Neuronal stem cell (in vitro differentiated cells): ENCODE results near the gene GPATCH4.

Experiments
- DNase-seq: peaks from one replicate; pipeline ENCODE4 v3.0.0-alpha.2; 2013; ENCODE audit warnings: low spot score
- H2AFZ ChIP-seq: one replicate; pipeline ENCODE4 v1.6.1; 2013; ENCODE audit warnings: mild to moderate bottlenecking, low read length, inconsistent platforms
- H2AK5ac ChIP-seq: 2 replicates; pipeline ENCODE4 v1.6.1; 2013; ENCODE audit warnings: low read depth, mild to moderate bottlenecking, inconsistent platforms, low read length, moderate library complexity, mixed read lengths
- H2BK120ac ChIP-seq: 2 replicates; pipeline ENCODE4 v1.6.1; 2013; ENCODE audit warnings: low read depth, mild to moderate bottlenecking, inconsistent platforms, low read length, moderate library complexity, mixed read lengths
- H2BK12ac ChIP-seq: one replicate; pipeline ENCODE4 v1.6.1; 2013; ENCODE audit warnings: low read length, inconsistent platforms
- H2BK15ac ChIP-seq: 2 replicates; pipeline ENCODE4 v1.6.1; 2013; ENCODE audit warnings: mild to moderate bottlenecking, low read length, inconsistent platforms, mixed read lengths
- H2BK5ac ChIP-seq: one replicate; pipeline ENCODE4 v1.6.1; 2013; ENCODE audit warnings: inconsistent platforms, mild to moderate bottlenecking, low read length, moderate library complexity
- H3K14ac ChIP-seq: one replicate; pipeline ENCODE4 v1.6.1; 2013; ENCODE audit warnings: low read length, inconsistent platforms
- H3K18ac ChIP-seq: 2 replicates; pipeline ENCODE4 v1.6.1; 2013; ENCODE audit warnings: low read length, inconsistent platforms
- H3K23ac ChIP-seq: 2 replicates; pipeline ENCODE4 v1.6.1; 2013; ENCODE audit warnings: low read depth, mild to moderate bottlenecking, mixed read lengths, low read length, inconsistent platforms; ENCODE audit not compliant: poor library complexity
- H3K27ac ChIP-seq: replicated peaks from 3 replicates; pipeline ENCODE4 v1.5.1; 2013; ENCODE audit warnings: low read length, inconsistent platforms
- H3K27me3 ChIP-seq, 3 experiments: 2 replicates each; pipeline ENCODE4 v1.6.1; 2013; ENCODE audit warnings: low read length in 3 of 3, mild to moderate bottlenecking in 2 of 3, inconsistent platforms in 1 of 3, low read depth in 1 of 3, mixed read lengths in 1 of 3, moderate library complexity in 1 of 3; ENCODE audit not compliant: control insufficient read depth in 3 of 3, insufficient read depth in 3 of 3
- H3K36me3 ChIP-seq, 2 donors: replicated peaks in 1 of 2; 2 replicates each; pipeline ENCODE4 v1.6.1; 2013; ENCODE audit warnings: low read length in 2 of 2; ENCODE audit not compliant: control insufficient read depth in 2 of 2, insufficient read depth in 2 of 2
- H3K4ac ChIP-seq: 2 replicates; pipeline ENCODE4 v1.6.1; 2013; ENCODE audit warnings: inconsistent platforms, mild to moderate bottlenecking, low read length, moderate library complexity
- H3K4me1 ChIP-seq, 2 donors: 1 replicate in 1 of 2; 2 replicates in 1 of 2; pipeline ENCODE4 v1.6.1; 2013; ENCODE audit warnings: low read length in 2 of 2, low read depth in 1 of 2; ENCODE audit not compliant: control insufficient read depth in 2 of 2, insufficient read depth in 1 of 2
- H3K4me2 ChIP-seq: one replicate; pipeline ENCODE4 v1.6.1; 2013; ENCODE audit warnings: mild to moderate bottlenecking, low read length, inconsistent platforms; ENCODE audit not compliant: insufficient read depth, poor library complexity, severe bottlenecking
- H3K4me3 ChIP-seq, 2 donors: 2 replicates each; pipeline ENCODE4 v1.5.1; 2013; ENCODE audit warnings: low read length in 2 of 2, mild to moderate bottlenecking in 2 of 2, inconsistent platforms in 1 of 2, moderate library complexity in 1 of 2
- H3K79me1 ChIP-seq: one replicate; pipeline ENCODE4 v1.6.1; 2013; ENCODE audit warnings: low read depth, mild to moderate bottlenecking, inconsistent platforms, low read length, moderate library complexity
- H3K9ac ChIP-seq: one replicate; pipeline ENCODE4 v1.6.1; 2013; ENCODE audit warnings: mild to moderate bottlenecking, low read depth, low read length, inconsistent platforms; ENCODE audit not compliant: poor library complexity
- H3K9me3 ChIP-seq, 2 donors: replicated peaks in 1 of 2; 2 replicates each; pipeline versions ENCODE3 to v1.6.1; 2013; ENCODE audit warnings: low read length in 2 of 2, mild to moderate bottlenecking in 2 of 2, inconsistent platforms in 1 of 2, low read depth in 1 of 2, mixed read lengths in 1 of 2, moderate library complexity in 1 of 2; ENCODE audit not compliant: control insufficient read depth in 2 of 2, insufficient read depth in 1 of 2
- H4K8ac ChIP-seq: one replicate; pipeline ENCODE4 v1.6.1; 2013; ENCODE audit warnings: low read depth, mild to moderate bottlenecking, inconsistent platforms, low read length, moderate library complexity
- H4K91ac ChIP-seq: one replicate; pipeline ENCODE4 v1.6.1; 2013; ENCODE audit warnings: low read length, low read depth, mild to moderate bottlenecking, inconsistent platforms; ENCODE audit not compliant: poor library complexity
- WGBS, 2 donors: extraction: QIAGEN DNeasy Blood & Tissue Kit; methylation state at CpG; one replicate each; pipeline ENCODE4 v1.1.7; 2013; ENCODE audit warnings: missing lambda C conversion rate in 2 of 2, mixed read lengths in 1 of 2; ENCODE audit not compliant: insufficient read length in 2 of 2, insufficient replicate concordance in 1 of 2; ENCODE audit errors: extremely low coverage in 2 of 2; 5-methylcytosine and 5-hydroxymethylcytosine counted together

GPATCH4 gene

GRCh38 chr1:156578055-156578454 lies 23.2 kb downstream of the GPATCH4 start:
- H3K14ac ChIP-seq: no peak overlapping the region
- no peaks in the 10 kb centered on the region for H3K4me1 ChIP-seq
- H3K23ac ChIP-seq: no peak overlapping the region
- H2BK12ac ChIP-seq: no peak overlapping the region
- no peak overlapping the region for H2BK15ac ChIP-seq
- H3K18ac ChIP-seq: no peak overlapping the region
- no peak for DNase-seq
- no peak overlapping the region for H2AK5ac ChIP-seq
- no peak overlapping the region for H2BK120ac ChIP-seq
- no CpG with 5 or more reads among the region's 7 CpGs for WGBS, 2 donors
- H3K36me3 ChIP-seq: no peaks in the 10 kb centered on the region
- no peak overlapping the region for H3K9ac ChIP-seq
- H3K4me2 ChIP-seq: no peak overlapping the region
- H3K9me3 ChIP-seq: no peaks in the 10 kb centered on the region
- H3K79me1 ChIP-seq: no peaks in the 10 kb centered on the region
- no peak overlapping the region for H2BK5ac ChIP-seq
- peak overlapping the region; percentile 34 for H2AFZ ChIP-seq
- H3K4ac ChIP-seq: no peak overlapping the region
- H3K4me3 ChIP-seq: no peak overlapping the region
- no peak overlapping the region for H3K27ac ChIP-seq
- H3K27me3 ChIP-seq: peaks cover 0 to 55% (median 0%) of the 10 kb centered on the region in 3 experiments
- no peak overlapping the region for H4K8ac ChIP-seq
- no peak overlapping the region for H4K91ac ChIP-seq

- Histone ChIP-seq H2BK5ac (no peak overlapping the region), H4K91ac (no peak overlapping the region), H3K4me2 (no peak overlapping the region), H3K27ac (no peak overlapping the region), H2AK5ac (no peak overlapping the region), H3K79me1 (no peaks in the 10 kb centered on the region), H3K27me3 (peaks cover 0 to 54% (median 0%) of the 10 kb centered on the region in 3 experiments), H3K4me3 (no peak overlapping the region), H3K9ac (no peak overlapping the region), H2AFZ (peak overlapping the region; percentile 34), H2BK15ac (no peak overlapping the region), H3K14ac (no peak overlapping the region), H2BK12ac (no peak overlapping the region), H4K8ac (no peak overlapping the region), H3K23ac (no peak overlapping the region), H3K9me3 (no peaks in the 10 kb centered on the region), H2BK120ac (no peak overlapping the region), H3K18ac (no peak overlapping the region), H3K36me3 (no peaks in the 10 kb centered on the region), H3K4me1 (no peaks in the 10 kb centered on the region), H3K4ac (no peak overlapping the region)
- WGBS, 2 donors: no CpG with 5 or more reads among the region's 3 CpGs
- DNase-seq: no peak
These were observed 23.7 kb downstream of the GPATCH4 start for GRCh38 chr1:156577550-156577949.

GRCh38 chr1:156574039-156574633 lies 27.1 kb downstream of the GPATCH4 start:
- H2BK120ac ChIP-seq: no peak overlapping the region
- H2BK5ac ChIP-seq: no peak overlapping the region
- no peak overlapping the region for H2AFZ ChIP-seq
- no peak overlapping the region for H3K9ac ChIP-seq
- no peaks in the 10 kb centered on the region for H3K9me3 ChIP-seq
- H4K8ac ChIP-seq: no peak overlapping the region
- no CpG with 5 or more reads among the region's 2 CpGs for WGBS, 2 donors
- peaks cover 3% of the 10 kb centered on the region in 2 donors for H3K4me1 ChIP-seq
- no peak overlapping the region for H2AK5ac ChIP-seq
- no peak overlapping the region for H3K27ac ChIP-seq
- peaks cover 0 to 26% (median 0%) of the 10 kb centered on the region in 3 experiments for H3K27me3 ChIP-seq
- H3K14ac ChIP-seq: no peak overlapping the region
- H2BK15ac ChIP-seq: no peak overlapping the region
- peaks cover 2 to 15% of the 10 kb centered on the region in 2 donors for H3K36me3 ChIP-seq
- H3K4ac ChIP-seq: no peak overlapping the region
- no peak overlapping the region for H3K23ac ChIP-seq
- no peak overlapping the region for H3K4me2 ChIP-seq
- H3K18ac ChIP-seq: no peak overlapping the region
- H4K91ac ChIP-seq: no peak overlapping the region
- no peak overlapping the region for H2BK12ac ChIP-seq
- DNase-seq: no peak
- peaks cover 2% of the 10 kb centered on the region for H3K79me1 ChIP-seq
- no peak overlapping the region for H3K4me3 ChIP-seq

DNA sequence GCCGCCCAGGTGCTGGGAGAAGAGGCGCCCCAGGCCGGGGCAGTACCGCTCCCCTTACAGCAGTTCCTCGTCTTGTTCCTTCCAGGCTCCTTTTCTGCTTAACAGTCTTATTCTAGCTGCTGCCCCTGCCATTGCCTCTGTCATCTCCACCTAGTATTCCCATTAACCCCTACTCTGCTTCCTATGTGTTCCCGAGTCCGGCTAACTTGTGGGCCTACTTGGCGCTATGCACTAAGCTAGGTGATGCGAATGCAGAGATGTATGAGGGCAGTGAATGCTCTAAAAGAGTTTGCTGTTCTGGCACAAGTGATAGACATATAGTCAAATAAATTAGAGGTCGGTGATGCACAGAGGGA lies 28.6 kb downstream of the GPATCH4 start:
- Histone ChIP-seq H3K36me3 (peaks cover 3 to 29% of the 10 kb centered on the region in 2 donors), H2BK120ac (no peak overlapping the region), H3K4me3 (peak overlapping the region in 1 of 2 donors; percentile 74), H3K23ac (no peak overlapping the region), H2AFZ (peak overlapping the region; percentile 86), H3K9me3 (no peaks in the 10 kb centered on the region), H3K4me1 (peaks cover 3% of the 10 kb centered on the region in 2 donors), H3K27ac (no peak overlapping the region), H4K8ac (no peak overlapping the region), H3K79me1 (peaks cover 2% of the 10 kb centered on the region), H2BK15ac (no peak overlapping the region), H3K4ac (no peak overlapping the region), H3K27me3 (peaks cover 0 to 26% (median 0%) of the 10 kb centered on the region in 3 experiments), H2BK12ac (no peak overlapping the region), H3K9ac (no peak overlapping the region), H2BK5ac (no peak overlapping the region), H3K18ac (no peak overlapping the region), H2AK5ac (no peak overlapping the region), H3K14ac (no peak overlapping the region), H4K91ac (no peak overlapping the region), H3K4me2 (peak overlapping the region; percentile 38)
- DNase-seq: no peak
- no CpG with 5 or more reads among the region's 10 CpGs for WGBS, 2 donors
